HG02840 (cell line): ENCODE data around the gene ZP2.
"Not testable (repeated sequence)": the region's sequence is repeated elsewhere in the genome, so short reads cannot be mapped to it uniquely, and the experiment has no call there.

Experiments
- ATAC-seq: cut with Tn5 transposase; IDR thresholded peaks from one replicate; pipeline ENCODE4 v1.9.1; 2021; ENCODE audit warnings: mild to moderate bottlenecking, moderate library complexity, moderate number of reproducible peaks; ENCODE audit not compliant: unreplicated experiment, low FRiP score

The ZP2 gene

GRCh38 chr16:21218153-21218552, 6.8 kb upstream of the ZP2 start:
- no peak for ATAC-seq

- no peak for ATAC-seq
These were observed 5.7 kb upstream of the ZP2 start for GRCh38 chr16:21217121-21217520.

- no peak for ATAC-seq
These were observed 2.7 kb upstream of the ZP2 start for GRCh38 chr16:21214086-21214485.

GRCh38 chr16:21208446-21209230, 2.7 kb downstream of the ZP2 start:
- no peak for ATAC-seq

GRCh38 chr16:21206550-21206949, 4.8 kb downstream of the ZP2 start:
- no peak for ATAC-seq

GRCh38 chr16:21205303-21205702, 6.1 kb downstream of the ZP2 start:
- no peak for ATAC-seq

GRCh38 chr16:21203155-21203797, 8.1 kb downstream of the ZP2 start:
- ATAC-seq, result no peak

- ATAC-seq, result no peak
These were observed 11.7 kb downstream of the ZP2 start for GRCh38 chr16:21199607-21200218.

- ATAC-seq, result no peak
These were observed 13.8 kb downstream of the ZP2 start for GRCh38 chr16:21197621-21198020.

GRCh38 chr16:21197112-21197511, 14.3 kb downstream of the ZP2 start:
- no peak for ATAC-seq

- ATAC-seq, result not testable (repeated sequence)
These were observed 16.0 kb downstream of the ZP2 start for GRCh38 chr16:21195330-21195729.

GRCh38 chr16:21194771-21195301, 16.5 kb downstream of the ZP2 start:
- ATAC-seq, result no peak

GRCh38 chr16:21192991-21193390, 18.4 kb downstream of the ZP2 start:
- no peak for ATAC-seq

- no peak for ATAC-seq
These were observed 20.8 kb downstream of the ZP2 start for GRCh38 chr16:21190599-21190998.

GRCh38 chr16:21190013-21190412, 21.4 kb downstream of the ZP2 start:
- no peak for ATAC-seq

- ATAC-seq, result no peak
These were observed 22.1 kb downstream of the ZP2 start for GRCh38 chr16:21189311-21189710.

GRCh38 chr16:21186326-21186691, 25.1 kb downstream of the ZP2 start:
- no peak for ATAC-seq

GRCh38 chr16:21185659-21186325, 25.6 kb downstream of the ZP2 start:
- ATAC-seq, result no peak

- ATAC-seq, result no peak
These were observed 26.5 kb downstream of the ZP2 start for GRCh38 chr16:21184834-21185233.

- no peak for ATAC-seq
These were observed 27.4 kb downstream of the ZP2 start for GRCh38 chr16:21183995-21184394.

GRCh38 chr16:21179983-21180365, 31.4 kb downstream of the ZP2 start:
- no peak for ATAC-seq
